DND-41 (cell line): ENCODE results near the gene ARHGAP27.

Experiments
- ATAC-seq: fragments of 200-7000 bp; cut with Tn5 transposase; 3 replicates; pipeline ENCODE4 v1.9.1; 2021; ENCODE audit warnings: low read depth; ENCODE audit not compliant: insufficient read depth
- DNase-seq: peaks from one replicate; pipeline ENCODE4 v3.0.0-alpha.2; 2020
- H2AFZ ChIP-seq: 2 replicates; pipeline ENCODE4 v1.6.0; 2012; ENCODE audit warnings: low read depth, low read length
- H3K27ac ChIP-seq: 2 replicates; pipeline ENCODE4 v1.5.1; 2012; ENCODE audit warnings: low read length, inconsistent platforms
- H3K27me3 ChIP-seq: fragments of 200-600 bp; sonication (generic); 2 replicates; pipeline ENCODE4 v1.6.0; 2012; ENCODE audit warnings: low read length, mild to moderate bottlenecking, inconsistent platforms; ENCODE audit not compliant: insufficient read depth, poor library complexity
- H3K36me3 ChIP-seq: 2 replicates; pipeline ENCODE4 v1.5.1; 2012; ENCODE audit warnings: low read length, inconsistent platforms; ENCODE audit not compliant: insufficient read depth
- H3K4me1 ChIP-seq: 2 replicates; pipeline ENCODE4 v1.5.1; 2012; ENCODE audit warnings: mild to moderate bottlenecking, low read length; ENCODE audit not compliant: insufficient read depth
- H3K4me2 ChIP-seq: 2 replicates; pipeline ENCODE4 v1.6.0; 2012; ENCODE audit warnings: mild to moderate bottlenecking, moderate library complexity, low read length, inconsistent platforms; ENCODE audit not compliant: insufficient read depth
- H3K4me3 ChIP-seq, 2 experiments: fragments of 200-600 bp in 1 of 2; shearing (Covaris generic) in 1 of 2; 2 replicates each; pipeline ENCODE4 v1.5.1; 2012 to 2016; ENCODE audit warnings: inconsistent platforms in 2 of 2, low read length in 2 of 2, mild to moderate bottlenecking in 2 of 2, low read depth in 1 of 2, moderate library complexity in 1 of 2
- H3K79me2 ChIP-seq: 2 replicates; pipeline ENCODE4 v1.6.0; 2012; ENCODE audit warnings: low read length, inconsistent platforms; ENCODE audit not compliant: insufficient read depth
- H3K9ac ChIP-seq: 2 replicates; pipeline ENCODE4 v1.6.0; 2012; ENCODE audit warnings: low read depth, mild to moderate bottlenecking, inconsistent platforms, low read length, moderate library complexity
- H3K9me3 ChIP-seq: 2 replicates; pipeline ENCODE4 v1.5.1; 2012; ENCODE audit warnings: low read length, moderate library complexity, mild to moderate bottlenecking, inconsistent platforms; ENCODE audit not compliant: insufficient read depth, severe bottlenecking
- H4K20me1 ChIP-seq: 2 replicates; pipeline ENCODE4 v1.6.0; 2012; ENCODE audit warnings: low read length; ENCODE audit not compliant: insufficient read depth
- CTCF ChIP-seq: IDR thresholded peaks from 2 replicates; pipeline ENCODE4 v1.5.1; 2012; ENCODE audit warnings: borderline replicate concordance, low read length, moderate library complexity, mild to moderate bottlenecking; ENCODE audit not compliant: poor library complexity, severe bottlenecking; ENCODE audit errors: extremely low read depth
- EZH2 ChIP-seq: IDR thresholded peaks from 3 replicates; pipeline ENCODE4 v1.6.1; 2012; ENCODE audit warnings: borderline replicate concordance, low read depth, mild to moderate bottlenecking, moderate library complexity, low read length, inconsistent platforms; ENCODE audit not compliant: severe bottlenecking

The ARHGAP27 gene

DNA sequence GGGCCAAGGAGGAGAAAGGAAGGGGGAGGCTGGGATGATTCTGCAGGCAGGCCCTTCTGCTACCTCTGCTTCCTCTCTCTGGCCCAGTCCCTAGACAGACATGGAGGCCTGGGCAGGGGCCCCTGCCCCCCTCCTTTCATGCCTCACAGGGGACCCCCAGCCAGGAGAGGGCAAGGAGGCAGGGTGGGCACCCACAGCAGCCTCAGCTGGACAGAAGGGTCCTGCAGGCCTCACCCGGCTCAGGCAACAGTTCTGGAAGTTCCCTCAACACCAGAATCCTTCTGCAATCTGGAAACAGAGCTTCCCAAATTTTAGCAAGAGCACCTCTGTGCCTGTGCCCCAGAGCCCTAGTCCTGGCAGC lies 8.7 kb downstream of the ARHGAP27 start:
- Histone ChIP-seq H3K27me3 (no peaks in the 10 kb centered on the region), H2AFZ (no peak overlapping the region), H3K9me3 (no peaks in the 10 kb centered on the region), H4K20me1 (no peaks in the 10 kb centered on the region), H3K36me3 (no peaks in the 10 kb centered on the region), H3K9ac (no peak overlapping the region), H3K27ac (no peak overlapping the region), H3K4me1 (no peaks in the 10 kb centered on the region; the same call in 1 of the 2 replicates), H3K79me2 (no peaks in the 10 kb centered on the region), H3K4me3 (no peak overlapping the region), H3K4me2 (no peak overlapping the region)
- DNase-seq (no peak), ATAC-seq (no peak)
- TF ChIP-seq CTCF (no peak), EZH2 (no peak)

DNA sequence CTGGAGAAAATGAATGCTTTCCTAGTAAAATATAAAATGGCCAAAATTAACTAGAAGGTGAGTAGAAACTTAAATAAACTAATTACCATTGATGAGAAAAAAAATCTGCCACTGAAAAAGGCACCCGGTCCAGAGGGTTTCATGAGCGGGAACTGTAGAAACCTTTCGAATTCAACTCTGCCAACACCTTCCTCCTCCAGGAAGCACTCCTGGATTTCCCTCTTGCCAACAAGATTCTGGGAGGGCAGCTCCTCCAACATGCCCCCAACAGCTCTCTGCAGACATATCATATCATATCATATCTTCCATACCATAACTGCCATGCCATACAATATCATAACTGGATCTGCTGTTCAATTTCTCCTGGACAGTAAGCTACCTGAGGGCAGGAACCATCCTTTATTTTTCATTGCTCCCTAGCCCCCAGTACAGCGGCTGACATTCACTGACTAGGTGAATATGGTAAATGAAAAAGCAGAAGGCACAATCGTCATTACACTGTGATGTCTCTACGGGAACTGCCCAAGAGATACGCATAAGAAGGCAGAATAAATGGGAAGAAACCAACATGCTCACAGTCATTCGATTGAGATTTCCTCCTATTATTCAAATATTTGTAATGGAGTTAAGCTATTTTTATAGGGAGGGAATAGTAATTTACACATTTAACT lies 9.2 kb downstream of the ARHGAP27 start:
- H3K4me2 ChIP-seq, result no peak overlapping the region

GRCh38 chr17:45414990-45415881 lies 17.4 kb downstream of the ARHGAP27 start:
- Histone ChIP-seq H3K9me3 (no peaks in the 10 kb centered on the region), H3K27ac (no peak overlapping the region), H3K9ac (no peak overlapping the region), H3K36me3 (no peaks in the 10 kb centered on the region), H3K4me1 (peaks cover 22% of the 10 kb centered on the region), H3K79me2 (peaks cover 9% of the 10 kb centered on the region), H2AFZ (no peak overlapping the region), H3K27me3 (no peaks in the 10 kb centered on the region), H4K20me1 (no peaks in the 10 kb centered on the region), H3K4me3 (no peak overlapping the region), H3K4me2 (no peak overlapping the region)
- ATAC-seq, result no peak
- TF ChIP-seq EZH2 (no peak), CTCF (no peak)
- DNase-seq, result no peak

More for the DNA sequence above, 9.2 kb downstream of the ARHGAP27 start:
- Histone ChIP-seq H3K4me3 (no peak overlapping the region), H4K20me1 (no peaks in the 10 kb centered on the region), H3K27ac (no peak overlapping the region), H3K4me1 (no peaks in the 10 kb centered on the region; the same call in 1 of the 2 replicates), H3K36me3 (no peaks in the 10 kb centered on the region), H3K9ac (no peak overlapping the region), H3K9me3 (no peaks in the 10 kb centered on the region), H3K27me3 (no peaks in the 10 kb centered on the region), H2AFZ (no peak overlapping the region), H3K79me2 (no peaks in the 10 kb centered on the region)
- no peak for ATAC-seq
- DNase-seq, result no peak
- TF ChIP-seq CTCF, result no peak
- TF ChIP-seq EZH2, result no peak
